SK-N-MC (cell line): ENCODE data around the gene FAM237B.

Source experiments
- EZH2 ChIP-seq: fragments of 200-600 bp; sonication (generic); IDR thresholded peaks from one replicate; pipeline ENCODE4 v1.6.1; 2017; ENCODE audit warnings: antibody characterized with exemption
- FOXP2 ChIP-seq: optimal IDR thresholded peaks from 2 replicates; pipeline ENCODE3; 2011; ENCODE audit warnings: mild to moderate bottlenecking, moderate library complexity; ENCODE audit not compliant: insufficient read depth; ENCODE audit errors: extremely low read length, control extremely low read depth
- POLR2AphosphoS5 ChIP-seq: IDR thresholded peaks from 2 replicates; pipeline ENCODE4 v1.6.1; 2012; ENCODE audit warnings: mild to moderate bottlenecking, low read depth, low read length, borderline replicate concordance

DNA sequence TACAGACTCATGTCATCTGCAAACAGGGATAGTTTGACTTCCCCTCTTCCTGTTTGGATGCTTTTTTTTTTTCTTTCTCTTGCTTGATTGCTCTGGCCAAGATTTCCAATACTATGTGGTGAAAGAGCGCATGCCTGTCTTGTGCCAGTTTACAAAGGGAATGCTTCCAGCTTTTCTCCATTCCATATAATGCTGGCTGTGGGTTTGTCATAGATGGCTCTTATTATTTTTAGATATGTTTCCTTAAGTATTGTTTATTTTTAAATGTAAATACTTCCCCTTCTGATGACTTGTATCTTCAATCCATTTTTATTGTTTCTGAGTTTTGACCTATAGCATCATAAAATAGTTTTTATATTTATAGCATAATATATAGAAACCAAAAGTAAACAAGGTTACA is 17.9 kb downstream of the FAM237B start:
- TF ChIP-seq EZH2 (no peak), POLR2AphosphoS5 (no peak), FOXP2 (no peak)
